Dendritic cell treated with granulocyte-macrophage colony-stimulating factor and Interleukin-4, amounts not matched to agents 40 ng/mL and 50 ng/mL, for 4 days (primary cell): ENCODE data around the gene TMEM14C.
A peak's percentile ranks its signal among the peaks of the same experiment; 100 is the strongest.

ENCODE experiments used
- H3K27ac Mint-ChIP-seq: one replicate; pipeline ENCODE4 v1.8.0; 2022; ENCODE audit warnings: mild to moderate bottlenecking, mixed read lengths
- H3K27me3 Mint-ChIP-seq: one replicate; pipeline ENCODE4 v1.8.0; 2022; ENCODE audit warnings: mild to moderate bottlenecking, mixed read lengths
- H3K36me3 Mint-ChIP-seq: one replicate; pipeline ENCODE4 v1.8.0; 2022; ENCODE audit warnings: low read depth, mixed read lengths
- H3K4me1 Mint-ChIP-seq: one replicate; pipeline ENCODE4 v1.8.0; 2022; ENCODE audit warnings: low read depth, mixed read lengths
- H3K4me3 Mint-ChIP-seq: one replicate; pipeline ENCODE4 v1.8.0; 2022; ENCODE audit warnings: mild to moderate bottlenecking, moderate library complexity, mixed read lengths
- H3K9me3 Mint-ChIP-seq: one replicate; pipeline ENCODE4 v1.8.0; 2022; ENCODE audit warnings: mixed read lengths
- intact Hi-C: fragments of 100-400 bp; cut with micrococcal nuclease; formaldehyde crosslinking; loops from one replicate; pipeline ENCODE4 v1.15.0; 2022

TMEM14C gene

DNA sequence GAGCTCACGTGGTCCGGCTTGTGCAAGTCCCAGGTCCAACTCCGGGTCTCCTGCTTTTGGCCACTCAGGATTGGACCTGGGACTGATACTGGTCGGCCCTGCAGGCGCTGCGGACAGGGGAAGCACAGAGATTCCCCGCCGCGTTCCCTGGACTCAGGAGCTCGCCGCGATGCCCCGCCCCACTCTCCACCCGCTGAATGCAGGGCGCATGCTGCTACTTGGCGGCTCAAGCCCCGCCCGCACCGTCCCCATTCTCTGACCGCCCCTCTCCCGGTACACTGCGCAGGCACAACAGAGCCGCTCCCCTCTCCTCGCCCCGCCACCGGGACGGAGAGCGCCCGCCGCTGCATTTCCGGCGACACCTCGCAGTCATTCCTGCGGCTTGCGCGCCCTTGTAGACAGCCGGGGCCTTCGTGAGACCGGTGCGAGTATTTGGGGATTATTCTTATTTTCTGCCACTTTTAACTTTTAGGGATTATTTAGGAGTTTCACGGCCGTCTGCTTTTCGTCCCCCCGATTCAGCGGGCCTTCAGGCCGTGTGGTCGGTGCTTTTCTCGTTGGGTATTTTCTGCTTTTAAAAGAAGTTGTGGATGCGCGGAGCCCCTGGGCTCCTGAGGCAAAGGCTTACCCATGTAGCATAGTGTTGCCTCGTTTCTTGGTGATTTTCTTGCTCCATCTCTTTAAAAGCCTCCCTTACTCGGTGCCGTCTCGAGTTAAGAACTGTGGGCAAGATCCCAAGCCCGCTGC, at the start of gene TMEM14C:
TMEM14C (plus strand) TSS at position 251 of the 747 bp plus-strand sequence. CDS start 1,544 bp downstream, outside the sequence.
- Mint-ChIP-seq H3K36me3 (peaks cover 39% of the 10 kb centered on the region), H3K27ac (peak within 1 kb of the TSS; percentile 97), H3K4me3 (peak within 1 kb of the TSS; percentile 93), H3K4me1 (peaks cover 53% of the 10 kb centered on the region), H3K9me3 (peaks cover 16% of the 10 kb centered on the region), H3K27me3 (no peaks in the 10 kb centered on the region)
- intact Hi-C loops = loop anchor here (1.0 kb wide), 1 partner anchor 24 kb away; the partner anchor contains the start of gene TMEM14B

DNA sequence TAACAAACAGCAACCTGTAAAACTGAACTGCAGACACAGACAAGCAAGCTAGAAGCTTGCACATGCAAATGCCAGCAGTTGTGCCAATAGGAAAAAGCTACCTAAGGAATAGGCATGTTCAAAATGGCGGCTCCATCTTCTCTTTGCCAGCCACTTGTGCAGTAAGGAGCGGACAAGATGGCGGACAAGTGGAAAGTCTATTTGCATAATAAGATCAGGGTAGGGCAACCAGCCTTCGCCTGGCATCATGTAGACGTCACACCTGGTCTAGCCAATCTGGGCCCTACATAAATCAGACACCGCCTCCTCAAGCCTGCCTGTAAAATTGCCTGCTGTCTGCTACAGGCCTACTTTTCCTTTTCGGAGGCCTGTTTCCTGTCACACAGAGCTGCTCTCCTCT, 46.5 kb upstream of the TMEM14C start:
- Mint-ChIP-seq H3K9me3 (no peaks in the 10 kb centered on the region), H3K36me3 (no peaks in the 10 kb centered on the region), H3K27ac (no peak overlapping the region), H3K27me3 (no peaks in the 10 kb centered on the region), H3K4me1 (no peaks in the 10 kb centered on the region), H3K4me3 (no peak overlapping the region)
- intact Hi-C loops = no loop called here

DNA sequence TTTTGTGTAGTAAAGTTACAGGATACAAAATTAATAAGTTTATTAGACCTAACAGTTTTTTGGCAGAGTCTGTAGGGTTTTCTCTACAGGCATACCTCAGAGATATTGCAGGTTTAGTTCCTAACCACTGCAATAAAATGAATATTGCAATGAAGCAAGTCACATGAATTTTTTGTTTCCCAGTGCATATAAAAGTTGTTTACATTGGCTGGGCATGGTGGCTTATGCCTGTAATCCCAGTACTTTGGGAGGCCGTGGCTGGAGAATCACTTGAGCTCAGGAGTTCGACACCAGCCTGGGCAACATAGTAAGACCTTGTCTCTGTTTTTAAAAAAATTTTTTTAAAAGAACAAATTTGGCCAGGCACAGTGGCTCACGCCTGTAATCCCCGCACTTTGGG, 44.4 kb upstream of the TMEM14C start:
- Mint-ChIP-seq H3K27ac (no peak overlapping the region), H3K27me3 (no peaks in the 10 kb centered on the region), H3K4me3 (no peak overlapping the region), H3K36me3 (no peaks in the 10 kb centered on the region), H3K9me3 (no peaks in the 10 kb centered on the region), H3K4me1 (no peaks in the 10 kb centered on the region)
- intact Hi-C loops = no loop called here

DNA sequence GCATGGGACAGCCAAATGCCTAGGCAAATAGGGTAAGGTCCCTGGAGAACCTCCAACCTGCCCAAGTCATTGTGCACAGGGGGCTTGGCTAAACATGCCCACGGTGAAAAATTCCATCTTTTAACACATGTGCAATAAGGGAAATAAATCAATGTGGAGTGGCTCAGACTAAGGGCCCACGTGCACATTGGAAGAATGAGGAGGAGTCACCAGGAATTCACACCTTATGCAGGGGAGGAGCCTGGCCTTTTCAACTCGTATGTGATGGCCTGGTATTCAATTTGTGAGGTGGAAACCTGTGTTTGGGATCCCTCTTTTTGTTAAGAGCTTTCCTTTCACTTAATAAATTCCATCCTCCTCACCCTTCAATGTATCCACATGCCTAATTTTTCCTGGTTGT, 41.1 kb upstream of the TMEM14C start:
- Mint-ChIP-seq H3K9me3 (no peaks in the 10 kb centered on the region), H3K27me3 (no peaks in the 10 kb centered on the region), H3K4me1 (peaks cover 7% of the 10 kb centered on the region), H3K27ac (no peak overlapping the region), H3K4me3 (no peak overlapping the region), H3K36me3 (no peaks in the 10 kb centered on the region)
- intact Hi-C loops = no loop called here

DNA sequence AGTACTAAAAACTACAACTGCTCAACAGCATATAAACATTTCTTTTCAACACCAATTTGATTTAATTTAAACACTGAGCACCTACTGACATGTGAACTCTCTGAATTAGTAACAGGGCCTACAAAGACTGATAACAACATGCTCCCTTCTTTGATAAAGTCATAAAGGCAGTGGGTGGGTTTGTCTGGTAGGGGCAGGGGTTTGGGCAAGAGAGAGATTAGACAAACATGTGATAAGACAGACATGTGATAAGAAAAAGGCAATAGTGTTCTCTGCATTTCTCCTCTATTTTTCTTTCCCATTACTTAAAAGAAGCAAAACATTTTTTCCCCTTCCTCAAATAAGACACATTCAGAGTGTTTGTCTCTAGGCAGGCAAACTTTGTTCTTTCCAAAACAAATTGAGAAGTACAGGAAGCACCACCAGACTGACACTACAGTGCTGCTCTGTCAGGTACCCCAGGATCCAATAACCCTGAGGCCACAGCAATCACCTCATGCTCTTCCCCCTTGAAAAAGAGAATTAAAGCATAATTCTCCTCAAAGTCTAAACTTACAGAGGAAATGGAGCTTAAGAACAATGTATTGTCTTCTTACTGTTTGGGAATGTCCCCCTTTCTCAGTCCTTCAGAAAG, 40.4 kb upstream of the TMEM14C start:
- intact Hi-C loops = no loop called here
- H3K27ac Mint-ChIP-seq = no peak overlapping the region
- no peaks in the 10 kb centered on the region for H3K9me3 Mint-ChIP-seq
- no peak overlapping the region for H3K4me3 Mint-ChIP-seq
- H3K4me1 Mint-ChIP-seq = peaks cover 7% of the 10 kb centered on the region
- no peaks in the 10 kb centered on the region for H3K27me3 Mint-ChIP-seq
- no peaks in the 10 kb centered on the region for H3K36me3 Mint-ChIP-seq

DNA sequence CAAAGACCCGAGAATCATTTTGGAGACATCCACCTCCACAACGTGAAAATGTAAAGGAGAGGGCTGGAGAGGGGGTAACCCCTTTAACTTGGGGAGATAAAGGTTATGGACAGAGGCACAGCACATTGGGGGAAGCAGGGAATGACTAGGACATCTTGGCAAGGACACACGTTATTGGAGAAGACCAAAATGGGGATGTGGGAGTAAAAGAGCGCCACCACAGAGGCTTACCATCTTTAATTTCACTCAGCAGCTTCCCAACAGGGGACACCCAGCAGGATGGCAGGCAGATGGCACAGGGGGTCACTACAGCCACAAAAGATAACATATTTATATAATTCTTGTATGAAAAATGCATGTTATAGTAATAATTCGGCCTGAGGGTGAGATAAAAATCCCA, 38.3 kb upstream of the TMEM14C start:
- intact Hi-C loops = no loop called here
- H3K4me3 Mint-ChIP-seq = no peak overlapping the region

DNA sequence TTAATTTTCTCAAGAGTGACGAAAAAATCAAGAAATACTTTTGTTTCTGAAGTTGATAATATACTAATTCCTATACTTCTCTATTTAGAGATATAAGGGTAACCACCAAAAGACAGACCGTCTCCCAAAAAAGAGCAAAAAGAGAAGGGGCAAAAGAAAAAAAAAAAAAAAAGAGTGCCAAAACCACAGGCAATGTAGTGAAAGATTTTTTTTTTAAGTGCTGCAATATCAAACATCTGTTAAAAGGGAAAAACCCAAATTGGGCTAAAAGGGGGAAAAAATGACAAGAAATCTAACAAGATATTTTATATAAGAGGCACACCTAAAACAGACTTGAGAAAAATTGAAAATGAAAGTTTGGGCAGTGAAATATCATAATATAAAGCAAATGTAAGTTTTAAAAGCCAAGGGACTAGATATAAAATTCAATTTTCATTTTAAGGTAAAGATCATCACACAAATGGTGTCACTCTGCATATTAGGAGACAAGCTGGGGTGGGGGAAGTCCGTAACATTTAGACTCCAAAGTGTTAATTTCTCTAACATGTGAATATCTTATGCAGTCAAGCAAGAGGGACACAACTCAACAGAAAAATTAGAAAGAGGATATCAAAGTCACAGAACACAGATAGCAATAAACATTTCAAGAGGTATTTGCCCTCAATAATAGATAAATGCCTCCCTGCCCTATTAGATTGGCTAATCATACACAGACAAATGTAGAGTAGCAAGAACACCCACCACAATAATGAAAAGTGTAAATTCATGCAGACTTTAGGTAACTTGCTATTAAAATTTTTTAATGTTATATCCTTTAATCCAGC, 37.6 kb upstream of the TMEM14C start:
- H3K4me3 Mint-ChIP-seq = no peak overlapping the region

More for the DNA sequence above, 38.3 kb upstream of the TMEM14C start:
- H3K4me1 Mint-ChIP-seq = peaks cover 7% of the 10 kb centered on the region
- no peak overlapping the region for H3K27ac Mint-ChIP-seq
- no peaks in the 10 kb centered on the region for H3K9me3 Mint-ChIP-seq
- H3K27me3 Mint-ChIP-seq = no peaks in the 10 kb centered on the region
- no peaks in the 10 kb centered on the region for H3K36me3 Mint-ChIP-seq

DNA sequence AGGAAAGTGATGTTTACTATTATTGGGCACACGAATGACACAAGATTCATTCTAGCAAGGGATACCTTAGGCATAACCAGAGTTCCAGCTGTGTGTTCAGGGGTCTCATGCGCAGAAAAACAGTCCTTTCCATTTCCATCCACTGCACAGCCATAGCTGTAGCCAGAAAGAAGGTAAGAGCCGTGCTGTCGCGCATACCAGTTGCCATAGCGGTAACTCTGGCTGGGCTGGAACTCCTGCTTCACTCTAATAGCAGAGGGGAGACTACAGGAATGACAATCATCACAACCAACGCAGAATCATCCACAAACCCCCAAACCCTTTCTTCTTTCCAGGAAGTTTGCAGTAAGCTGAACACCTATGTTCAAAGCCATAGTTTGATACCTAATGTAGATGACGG, 36.0 kb upstream of the TMEM14C start:
- Mint-ChIP-seq H3K4me3 (no peak overlapping the region), H3K27ac (no peak overlapping the region), H3K4me1 (peaks cover 25% of the 10 kb centered on the region), H3K36me3 (no peaks in the 10 kb centered on the region), H3K27me3 (no peaks in the 10 kb centered on the region), H3K9me3 (no peaks in the 10 kb centered on the region)
- intact Hi-C loops = no loop called here

More for the DNA sequence above, 37.6 kb upstream of the TMEM14C start:
- Mint-ChIP-seq H3K27ac (no peak overlapping the region), H3K27me3 (no peaks in the 10 kb centered on the region), H3K4me1 (peaks cover 13% of the 10 kb centered on the region), H3K36me3 (no peaks in the 10 kb centered on the region), H3K9me3 (no peaks in the 10 kb centered on the region)
- intact Hi-C loops = no loop called here

DNA sequence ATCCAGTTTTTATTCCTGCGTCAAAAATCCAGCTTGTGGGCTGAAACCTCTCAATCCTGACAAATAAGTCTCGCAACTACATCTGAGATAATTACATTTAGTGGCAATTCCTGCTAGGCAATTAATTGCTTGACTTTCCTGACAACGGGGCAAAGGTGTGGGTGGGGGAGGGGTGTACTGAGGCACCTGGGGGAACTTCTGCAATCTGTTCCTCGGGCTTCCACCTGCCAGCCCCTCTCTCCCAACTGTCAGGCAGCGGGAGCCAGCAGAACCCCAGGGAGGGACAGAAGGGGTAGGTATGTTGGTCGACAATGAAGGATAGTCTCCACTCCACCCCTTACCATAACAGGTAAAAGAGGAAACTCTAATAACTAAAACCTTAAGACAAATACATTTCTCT, 35.3 kb upstream of the TMEM14C start:
- Mint-ChIP-seq H3K4me3 (no peak overlapping the region), H3K9me3 (no peaks in the 10 kb centered on the region), H3K27ac (no peak overlapping the region), H3K4me1 (peaks cover 27% of the 10 kb centered on the region), H3K36me3 (no peaks in the 10 kb centered on the region), H3K27me3 (no peaks in the 10 kb centered on the region)
- intact Hi-C loops = no loop called here

DNA sequence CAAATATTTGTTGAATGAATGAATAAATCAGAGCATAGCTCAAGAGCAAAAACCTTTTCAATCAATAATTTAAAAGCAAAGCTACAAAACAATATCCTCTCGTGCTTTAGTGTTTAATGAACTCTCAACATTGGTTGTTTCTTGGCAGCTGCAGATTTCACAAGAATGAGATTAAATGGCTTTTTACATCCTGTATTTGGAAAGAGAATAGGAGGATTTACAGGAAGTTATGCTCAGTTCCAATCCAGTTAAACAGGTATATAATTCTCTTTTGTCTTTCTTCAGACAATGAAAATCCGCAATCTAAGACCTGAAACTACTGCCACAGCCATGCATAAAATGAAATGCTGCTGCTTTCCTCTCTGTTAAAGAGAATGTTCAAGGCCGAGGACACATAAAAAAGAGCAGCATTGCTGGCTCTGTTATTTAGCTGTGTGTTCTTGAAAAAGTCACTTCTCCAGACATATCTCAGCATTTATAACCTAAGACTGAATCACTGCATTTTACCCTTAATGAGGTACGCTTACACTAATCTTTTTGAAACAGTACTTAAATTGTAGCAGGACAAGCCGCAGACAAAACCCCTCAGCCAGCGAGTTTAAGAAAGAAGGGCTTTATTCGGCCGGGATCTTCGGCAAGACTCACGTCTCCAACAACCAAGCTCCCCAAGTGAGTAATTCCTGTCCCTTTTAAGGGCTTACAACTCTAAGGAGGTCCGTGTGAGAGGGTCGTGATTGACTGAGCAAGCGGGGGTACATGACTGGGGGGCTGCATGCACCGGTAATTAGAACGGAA, 32.0 kb upstream of the TMEM14C start:
- Mint-ChIP-seq H3K4me3 (no peak overlapping the region), H3K27me3 (no peaks in the 10 kb centered on the region)

DNA sequence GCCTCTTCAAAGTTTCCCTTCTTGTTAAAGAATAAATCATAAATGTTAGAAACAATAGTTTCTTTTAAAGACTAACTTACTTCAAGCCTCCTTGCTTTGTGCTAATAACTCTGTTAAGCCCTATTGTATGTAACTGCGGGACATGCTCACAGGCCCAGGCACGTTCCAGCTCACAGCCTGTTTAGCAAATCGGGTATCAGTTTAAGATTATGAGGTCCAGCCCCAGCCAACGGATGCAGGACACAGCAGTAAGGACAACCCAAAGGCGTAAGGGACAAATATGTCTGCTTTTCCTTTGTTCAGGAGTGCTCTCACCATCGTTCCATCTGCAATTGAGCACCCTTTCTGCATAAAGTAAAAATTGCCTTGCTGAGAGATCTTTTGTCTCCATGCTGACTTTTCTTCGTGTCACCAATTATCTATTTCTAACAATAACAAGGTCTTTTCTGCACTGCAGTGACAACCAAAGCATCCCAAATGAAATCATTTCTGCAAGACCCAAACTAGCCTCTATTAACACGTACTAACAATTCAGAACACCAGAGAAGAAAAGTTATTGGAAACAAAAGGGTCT, 29.8 kb upstream of the TMEM14C start:
- H3K4me3 Mint-ChIP-seq = peak overlapping the region; percentile 17
- peaks cover 24% of the 10 kb centered on the region for H3K36me3 Mint-ChIP-seq
- no peaks in the 10 kb centered on the region for H3K9me3 Mint-ChIP-seq
- peak overlapping the region; percentile 98 for H3K27ac Mint-ChIP-seq
- peaks cover 41% of the 10 kb centered on the region for H3K4me1 Mint-ChIP-seq
- no peaks in the 10 kb centered on the region for H3K27me3 Mint-ChIP-seq
- intact Hi-C loops = loop anchor here (5.0 kb wide), 1 partner anchor 166 kb away; no protein-coding TSS in a partner anchor

More for the DNA sequence above, 32.0 kb upstream of the TMEM14C start:
- intact Hi-C loops = loop anchor here (5.0 kb wide), 1 partner anchor 164 kb away; no protein-coding TSS in a partner anchor
- Mint-ChIP-seq H3K4me1 (peaks cover 39% of the 10 kb centered on the region), H3K27ac (no peak overlapping the region), H3K9me3 (no peaks in the 10 kb centered on the region), H3K36me3 (peaks cover 12% of the 10 kb centered on the region)

DNA sequence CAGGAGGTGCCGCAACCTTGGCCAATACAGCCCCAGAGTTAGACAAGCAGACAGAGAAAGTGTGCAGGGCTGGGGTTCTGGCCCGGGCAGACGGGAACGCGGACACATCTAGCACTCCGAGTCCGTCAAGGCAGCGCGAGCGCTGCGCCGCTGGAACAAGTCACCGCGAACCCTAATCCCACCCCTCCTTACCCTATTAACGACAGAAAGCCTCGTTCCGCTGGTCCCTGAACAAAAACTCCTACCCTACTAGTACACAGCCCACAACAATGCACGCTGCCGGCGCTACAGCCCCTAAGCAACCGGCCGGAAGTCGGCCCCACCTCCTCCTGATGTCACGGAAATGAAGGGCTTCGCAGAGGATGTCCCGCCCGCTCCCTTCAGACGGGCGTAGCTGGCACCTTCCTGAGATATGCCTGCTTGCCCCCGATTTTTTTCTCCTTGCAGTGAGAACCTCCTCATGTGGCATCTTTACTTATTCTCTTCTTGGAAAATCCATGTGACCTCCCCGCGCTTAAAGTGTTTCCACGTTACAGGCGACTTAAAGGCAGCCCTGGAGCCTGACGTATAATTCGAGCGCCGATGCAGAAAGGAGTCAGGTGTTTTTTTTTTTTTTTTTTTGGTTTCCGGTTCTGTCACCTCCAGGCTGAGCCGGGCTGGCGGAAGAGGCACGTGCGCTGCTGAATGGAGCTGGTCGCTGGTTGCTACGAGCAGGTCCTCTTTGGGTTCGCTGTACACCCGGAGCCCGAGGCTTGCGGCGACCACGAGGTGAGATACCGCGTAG, 28.4 kb upstream of the TMEM14C start, which contains the start of the genes C6orf52 and PAK1IP1:
C6orf52 (minus strand) TSS at position 315 of the 784 bp plus-strand sequence. CDS start 7,066 bp downstream, outside the sequence.
PAK1IP1 (plus strand) TSS at position 671 of the 784 bp plus-strand sequence; CDS start at position 685, 14 bp downstream.
- H3K27me3 Mint-ChIP-seq = no peaks in the 10 kb centered on the region
- peak within 1 kb of the TSS; percentile 98 for H3K27ac Mint-ChIP-seq
- H3K9me3 Mint-ChIP-seq = no peaks in the 10 kb centered on the region
- intact Hi-C loops = loop anchor here (1.0 to 5.0 kb wide), 4 partner anchors 27 to 184 kb away; partner anchors contain the start of gene TMEM14B
- H3K4me1 Mint-ChIP-seq = peaks cover 41% of the 10 kb centered on the region
- peaks cover 38% of the 10 kb centered on the region for H3K36me3 Mint-ChIP-seq
- peak within 1 kb of the TSS; percentile 99 for H3K4me3 Mint-ChIP-seq
